HuH-7.5 (cell line): Measurements from ENCODE around the gene ANKDD1B.

Source experiments
- DNase-seq: peaks from one replicate; pipeline ENCODE4 v3.0.0; 2011; ENCODE audit warnings: low spot score

ANKDD1B gene

DNA sequence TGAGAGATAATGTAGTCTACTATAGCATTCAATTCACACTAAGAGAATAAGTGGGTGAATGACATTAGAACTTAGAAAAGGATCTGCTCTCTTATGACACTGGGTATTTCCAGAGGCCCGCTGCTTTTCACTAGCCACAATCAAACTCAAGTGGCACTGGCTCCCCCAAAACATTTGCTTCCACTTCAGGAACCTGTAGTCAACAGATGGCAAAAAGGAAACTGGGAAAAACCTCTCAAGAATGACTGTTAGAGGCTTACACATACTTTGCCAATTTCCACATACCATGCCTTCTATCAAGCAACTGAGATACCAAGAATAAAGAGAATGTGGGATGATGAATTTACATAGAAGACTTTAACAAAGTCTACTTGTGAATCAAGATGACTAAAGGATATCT, 94.8 kb downstream of the ANKDD1B start:
- no peak for DNase-seq

DNA sequence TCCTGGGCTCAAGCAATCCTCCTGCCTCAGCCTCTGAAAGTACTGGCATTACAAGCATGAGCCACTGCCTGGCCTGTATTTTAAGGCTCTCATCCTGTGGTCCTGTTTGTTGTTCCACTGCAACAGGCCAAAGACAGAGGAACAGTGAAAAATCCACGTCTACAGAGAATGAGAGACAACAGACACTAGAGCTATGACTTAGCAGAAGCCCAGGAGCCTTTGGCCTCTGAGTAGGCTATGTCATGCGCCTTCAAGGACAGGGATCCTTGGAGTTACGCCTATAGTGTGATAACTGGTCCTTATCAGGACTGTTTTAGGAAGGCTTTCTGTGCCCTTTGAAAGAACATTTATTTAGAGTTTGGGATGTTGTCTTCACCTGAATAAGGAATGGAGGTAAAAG, 95.5 kb downstream of the ANKDD1B start:
- DNase-seq, result no peak

DNA sequence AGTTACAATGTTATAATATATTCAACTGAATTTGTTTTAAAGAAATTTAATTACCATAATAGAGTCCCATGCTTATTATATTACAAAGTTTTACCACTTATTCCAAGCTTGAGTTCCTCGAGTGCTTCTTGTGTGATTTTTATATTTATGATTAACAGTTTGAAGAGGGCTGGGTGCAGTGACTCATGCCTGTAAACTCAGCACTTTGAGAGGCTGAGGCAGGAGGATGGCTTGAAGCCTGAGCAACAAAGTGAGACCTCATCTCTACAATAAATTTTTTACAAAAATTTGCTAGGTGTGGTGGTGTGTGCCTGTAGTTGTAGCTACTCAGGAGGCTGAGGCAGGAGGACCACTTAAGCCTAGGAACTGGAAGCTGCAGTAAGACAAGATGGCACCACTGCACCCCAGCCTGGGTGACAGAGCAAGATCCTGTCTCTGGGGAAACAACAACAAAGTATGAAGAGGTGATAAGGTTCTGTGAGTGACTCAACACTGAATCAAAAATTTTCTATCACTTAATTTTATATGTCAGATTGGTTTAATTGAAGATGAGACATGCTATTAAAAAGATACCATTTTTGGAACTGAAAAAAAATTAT, 96.8 kb downstream of the ANKDD1B start:
- no peak for DNase-seq

DNA sequence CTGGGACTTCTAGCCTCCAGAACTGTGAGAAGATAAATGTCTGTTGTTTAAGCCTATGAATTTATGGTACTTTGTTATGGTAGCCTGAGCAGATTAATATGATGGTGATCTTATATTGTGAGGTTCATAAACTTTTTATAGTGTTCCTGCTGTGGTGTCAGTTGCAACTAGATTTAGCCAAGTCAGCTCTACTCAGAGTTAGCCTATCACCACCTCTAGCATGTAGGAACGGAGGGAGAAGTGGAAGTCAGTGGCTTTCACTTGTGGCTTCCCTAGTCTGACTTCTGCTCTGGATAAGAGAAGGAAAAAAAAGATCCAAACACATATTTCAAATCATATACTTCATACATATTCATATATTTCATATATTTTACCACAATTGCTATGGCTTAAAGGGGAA, 99.4 kb downstream of the ANKDD1B start:
- no peak for DNase-seq

DNA sequence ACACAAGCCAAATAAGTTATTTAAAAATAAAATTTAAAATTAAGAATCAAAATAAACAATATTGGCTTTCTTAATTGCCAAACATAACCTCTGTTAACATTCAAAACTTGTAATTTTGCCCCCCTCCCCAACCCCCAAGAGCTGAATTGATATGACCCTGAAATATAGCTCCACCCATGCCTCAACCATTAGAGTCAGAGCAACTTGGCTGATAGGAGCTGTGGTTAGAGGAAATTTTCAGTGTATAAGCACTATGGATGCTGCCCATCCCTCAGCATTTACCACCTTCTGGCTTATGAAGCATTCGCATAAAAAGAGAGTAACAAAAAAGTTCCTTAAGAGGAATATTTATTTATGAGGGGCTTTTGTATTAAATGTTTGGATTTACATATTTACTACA, 99.9 kb downstream of the ANKDD1B start:
- no peak for DNase-seq

DNA sequence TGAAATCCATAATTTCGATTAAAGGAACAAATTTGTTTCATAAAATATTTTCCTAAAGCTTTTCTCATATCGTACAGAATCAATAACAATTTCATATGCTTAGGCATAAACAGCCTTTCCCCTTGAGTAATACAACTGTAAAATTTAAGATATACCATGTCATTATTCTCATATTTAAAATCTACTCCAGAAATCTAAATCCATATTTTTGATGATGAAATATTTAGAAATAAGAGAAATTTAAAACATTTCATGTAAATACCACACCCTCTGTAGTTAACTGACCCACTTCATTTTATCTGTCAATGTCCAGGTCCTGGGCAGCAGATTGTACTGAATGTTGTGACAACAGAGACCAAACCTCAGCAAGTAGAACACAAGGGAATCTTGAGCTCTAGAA, 100.8 kb downstream of the ANKDD1B start:
- no peak for DNase-seq

DNA sequence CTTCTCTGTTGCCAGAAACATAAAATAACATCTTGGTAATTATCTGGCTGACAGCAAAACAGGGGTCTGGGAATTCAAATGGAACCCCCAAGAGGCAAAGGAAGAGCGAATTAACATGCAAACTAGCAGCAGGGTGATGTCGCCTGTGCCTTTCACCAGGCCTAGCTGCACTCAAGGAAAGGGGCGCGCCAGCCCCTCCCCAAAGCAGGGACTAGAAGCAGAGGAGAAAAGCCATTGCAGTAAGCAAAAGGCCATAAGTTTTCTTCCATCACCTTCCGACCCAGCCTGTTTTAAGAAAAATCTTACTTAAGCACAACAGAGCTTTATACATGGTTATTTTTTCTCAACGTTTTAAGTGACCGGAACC, 105.4 kb downstream of the ANKDD1B start:
- DNase-seq, result no peak

DNA sequence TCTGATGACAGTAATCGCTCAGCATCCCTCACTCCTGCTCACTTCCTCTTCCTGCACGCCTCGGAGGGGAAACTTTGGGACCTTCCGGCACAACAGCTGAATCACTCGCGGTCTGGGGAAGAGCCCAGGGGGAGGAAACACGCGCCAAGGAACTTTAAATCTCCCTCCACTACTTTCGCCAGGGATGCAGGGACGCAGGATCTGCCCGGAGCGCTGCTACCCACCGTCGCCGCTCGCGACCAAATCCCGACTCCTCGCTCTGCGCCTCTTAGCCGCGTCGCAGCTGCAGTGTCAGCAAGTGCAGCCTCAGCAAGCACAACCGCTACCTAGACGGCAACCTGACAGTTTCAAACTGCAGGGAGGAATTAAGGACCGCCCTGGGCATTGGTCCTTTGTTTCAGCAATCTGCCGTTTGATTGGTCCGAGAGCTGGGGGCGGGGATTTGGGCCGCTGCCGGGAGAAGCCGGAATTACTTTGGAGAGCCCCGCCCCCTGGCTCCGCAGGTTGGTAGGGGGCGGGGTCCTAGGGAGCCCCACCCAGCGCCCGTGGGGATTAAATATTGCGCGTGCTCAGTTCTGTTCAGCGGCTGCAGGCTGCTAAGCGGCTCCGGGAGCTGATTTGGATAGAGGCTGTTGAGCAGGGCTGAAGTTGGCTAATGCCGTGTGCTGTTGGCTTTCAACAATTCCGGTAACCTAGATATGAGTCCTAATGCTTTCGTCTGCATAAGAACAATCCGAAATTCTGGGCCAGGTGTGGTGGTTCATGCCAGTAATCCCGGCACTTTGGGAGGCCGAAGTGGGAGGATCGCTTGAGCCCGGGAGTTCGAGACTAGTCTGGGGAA, 106.0 kb downstream of the ANKDD1B start, which contains the start of gene POC5:
Gene POC5 (minus strand): TSS at position 356 of the 841 bp plus-strand sequence. CDS start 4,500 bp downstream, outside the sequence.
- DNase-seq, result peak; percentile 64

DNA sequence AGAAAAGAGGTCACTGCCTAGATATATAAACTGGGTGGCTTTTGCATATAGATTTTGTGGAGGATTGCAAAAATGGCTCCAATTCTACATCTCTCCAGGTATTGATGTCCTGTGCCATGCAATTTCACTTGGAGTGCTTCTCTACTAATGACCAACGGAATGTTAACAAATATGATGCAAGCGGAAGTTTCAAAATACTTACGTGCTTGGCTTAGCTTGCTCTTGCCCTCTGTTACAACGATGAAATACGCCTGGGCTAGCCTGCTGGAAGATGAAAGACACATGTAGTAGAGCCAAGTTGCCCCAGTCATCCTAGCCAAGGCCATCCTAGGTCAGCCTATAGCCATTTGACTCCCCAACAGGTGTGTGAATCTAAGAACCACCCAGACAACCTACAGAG, 109.6 kb downstream of the ANKDD1B start:
- peak; percentile 4 for DNase-seq
